Measurements from ENCODE around the gene USP17L20.
"Not testable (repeated sequence)": the region's sequence is repeated elsewhere in the genome, so short reads cannot be mapped to it uniquely, and the experiment has no call there.

USP17L20 gene, protein sequence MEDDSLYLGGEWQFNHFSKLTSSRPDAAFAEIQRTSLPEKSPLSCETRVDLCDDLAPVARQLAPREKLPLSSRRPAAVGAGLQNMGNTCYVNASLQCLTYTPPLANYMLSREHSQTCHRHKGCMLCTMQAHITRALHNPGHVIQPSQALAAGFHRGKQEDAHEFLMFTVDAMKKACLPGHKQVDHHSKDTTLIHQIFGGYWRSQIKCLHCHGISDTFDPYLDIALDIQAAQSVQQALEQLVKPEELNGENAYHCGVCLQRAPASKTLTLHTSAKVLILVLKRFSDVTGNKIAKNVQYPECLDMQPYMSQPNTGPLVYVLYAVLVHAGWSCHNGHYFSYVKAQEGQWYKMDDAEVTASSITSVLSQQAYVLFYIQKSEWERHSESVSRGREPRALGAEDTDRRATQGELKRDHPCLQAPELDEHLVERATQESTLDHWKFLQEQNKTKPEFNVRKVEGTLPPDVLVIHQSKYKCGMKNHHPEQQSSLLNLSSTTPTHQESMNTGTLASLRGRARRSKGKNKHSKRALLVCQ

DNA sequence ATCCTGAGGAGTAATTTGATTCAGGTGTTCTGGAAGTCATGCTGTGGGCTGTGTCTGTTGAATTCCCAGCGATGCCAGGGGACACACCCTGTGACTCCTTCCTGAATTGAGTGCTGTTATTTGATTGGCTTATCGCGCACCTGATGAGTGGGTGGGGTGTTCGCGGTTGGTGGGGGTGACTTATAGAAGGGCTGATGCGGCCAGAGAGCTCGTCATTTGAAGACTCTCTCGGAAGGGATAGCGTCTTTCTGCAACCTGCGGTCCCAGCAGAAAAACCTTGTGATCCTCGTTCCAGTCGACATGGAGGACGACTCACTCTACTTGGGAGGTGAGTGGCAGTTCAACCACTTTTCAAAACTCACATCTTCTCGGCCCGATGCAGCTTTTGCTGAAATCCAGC lies at the start of gene USP17L20:
Gene USP17L20 (plus strand): TSS at position 301 of the 400 bp plus-strand sequence. CDS start 0 bp downstream, at position 301.
- in situ Hi-C loops (cut with MboI; ENCODE audit: low sequenced_read_pairs) = not testable (repeated sequence)

DNA sequence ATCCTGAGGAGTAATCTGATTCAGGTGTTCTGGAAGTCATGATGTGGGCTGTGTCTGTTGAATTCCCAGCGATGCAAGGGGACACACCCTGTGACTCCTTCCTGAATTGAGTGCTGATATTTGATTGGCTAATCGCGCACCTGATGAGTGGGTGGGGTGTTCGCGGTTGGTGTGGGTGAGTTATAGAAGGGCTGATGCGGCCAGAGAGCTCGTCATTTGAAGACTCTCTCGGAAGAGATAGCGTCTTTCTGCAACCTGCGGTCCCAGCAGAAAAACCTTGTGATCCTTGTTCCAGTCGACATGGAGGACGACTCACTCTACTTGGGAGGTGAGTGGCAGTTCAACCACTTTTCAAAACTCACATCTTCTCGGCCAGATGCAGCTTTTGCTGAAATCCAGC lies 47.6 kb upstream of the USP17L20 start, which contains the start of gene USP17L10:
Gene USP17L10 (plus strand): TSS at position 301 of the 400 bp plus-strand sequence. CDS start 0 bp downstream, at position 301.
- in situ Hi-C loops (cut with MboI; ENCODE audit: low sequenced_read_pairs) = not testable (repeated sequence)

DNA sequence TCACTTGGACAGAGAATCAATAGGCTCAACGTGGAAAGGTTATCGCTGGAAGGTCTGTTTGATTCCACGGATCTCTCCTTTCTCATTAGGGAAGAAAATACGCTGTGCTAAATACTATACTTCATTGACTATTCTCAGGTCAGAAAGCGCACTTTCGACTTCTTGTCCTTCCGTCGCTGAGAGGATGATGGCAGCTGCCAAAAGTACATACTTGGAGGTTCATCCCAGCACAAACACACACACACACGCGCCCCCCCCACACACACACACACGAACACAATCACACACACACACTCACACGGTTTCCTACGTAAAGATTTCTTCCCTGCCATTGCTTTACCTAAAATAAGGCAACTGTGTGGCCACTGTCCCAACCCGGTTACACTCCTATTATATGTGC lies 43.2 kb upstream of the USP17L20 start:
- in situ Hi-C loops (cut with MboI; ENCODE audit: low sequenced_read_pairs) = not testable (repeated sequence)

DNA sequence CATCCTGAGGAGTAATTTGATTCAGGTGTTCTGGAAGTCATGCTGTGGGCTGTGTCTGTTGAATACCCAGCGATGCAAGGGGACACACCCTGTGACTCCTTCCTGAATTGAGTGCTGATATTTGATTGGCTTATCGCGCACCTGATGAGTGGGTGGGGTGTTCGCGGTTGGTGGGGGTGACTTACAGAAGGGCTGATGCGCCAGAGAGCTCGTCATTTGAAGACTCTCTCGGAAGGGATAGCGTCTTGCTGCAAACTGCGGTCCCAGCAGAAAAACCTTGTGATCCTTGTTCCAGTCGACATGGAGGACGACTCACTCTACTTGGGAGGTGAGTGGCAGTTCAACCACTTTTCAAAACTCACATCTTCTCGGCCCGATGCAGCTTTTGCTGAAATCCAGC lies 42.8 kb upstream of the USP17L20 start, which contains the start of gene USP17L11:
Gene USP17L11 (plus strand): TSS at position 301 of the 400 bp plus-strand sequence. CDS start 0 bp downstream, at position 301.
- in situ Hi-C loops (cut with MboI; ENCODE audit: low sequenced_read_pairs) = not testable (repeated sequence)

DNA sequence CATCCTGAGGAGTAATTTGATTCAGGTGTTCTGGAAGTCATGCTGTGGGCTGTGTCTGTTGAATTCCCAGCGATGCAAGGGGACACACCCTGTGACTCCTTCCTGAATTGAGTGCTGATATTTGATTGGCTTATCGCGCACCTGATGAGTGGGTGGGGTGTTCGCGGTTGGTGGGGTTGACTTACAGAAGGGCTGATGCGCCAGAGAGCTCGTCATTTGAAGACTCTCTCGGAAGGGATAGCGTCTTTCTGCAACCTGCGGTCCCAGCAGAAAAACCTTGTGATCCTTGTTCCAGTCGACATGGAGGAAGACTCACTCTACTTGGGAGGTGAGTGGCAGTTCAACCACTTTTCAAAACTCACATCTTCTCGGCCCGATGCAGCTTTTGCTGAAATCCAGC lies 38.1 kb upstream of the USP17L20 start, which contains the start of gene USP17L12:
Gene USP17L12 (plus strand): TSS at position 301 of the 400 bp plus-strand sequence. CDS start 0 bp downstream, at position 301.
- in situ Hi-C loops (cut with MboI; ENCODE audit: low sequenced_read_pairs) = not testable (repeated sequence)

DNA sequence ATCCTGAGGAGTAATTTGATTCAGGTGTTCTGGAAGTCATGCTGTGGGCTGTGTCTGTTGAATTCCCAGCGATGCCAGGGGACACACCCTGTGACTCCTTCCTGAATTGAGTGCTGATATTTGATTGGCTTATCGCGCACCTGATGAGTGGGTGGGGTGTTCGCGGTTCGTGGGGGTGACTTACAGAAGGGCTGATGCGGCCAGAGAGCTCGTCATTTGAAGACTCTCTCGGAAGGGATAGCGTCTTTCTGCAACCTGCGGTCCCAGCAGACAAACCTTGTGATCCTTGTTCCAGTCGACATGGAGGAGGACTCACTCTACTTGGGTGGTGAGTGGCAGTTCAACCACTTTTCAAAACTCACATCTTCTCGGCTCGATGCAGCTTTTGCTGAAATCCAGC lies 33.3 kb upstream of the USP17L20 start, which contains the start of gene USP17L13:
Gene USP17L13 (plus strand): TSS at position 301 of the 400 bp plus-strand sequence. CDS start 0 bp downstream, at position 301.
- in situ Hi-C loops (cut with MboI; ENCODE audit: low sequenced_read_pairs) = not testable (repeated sequence)

DNA sequence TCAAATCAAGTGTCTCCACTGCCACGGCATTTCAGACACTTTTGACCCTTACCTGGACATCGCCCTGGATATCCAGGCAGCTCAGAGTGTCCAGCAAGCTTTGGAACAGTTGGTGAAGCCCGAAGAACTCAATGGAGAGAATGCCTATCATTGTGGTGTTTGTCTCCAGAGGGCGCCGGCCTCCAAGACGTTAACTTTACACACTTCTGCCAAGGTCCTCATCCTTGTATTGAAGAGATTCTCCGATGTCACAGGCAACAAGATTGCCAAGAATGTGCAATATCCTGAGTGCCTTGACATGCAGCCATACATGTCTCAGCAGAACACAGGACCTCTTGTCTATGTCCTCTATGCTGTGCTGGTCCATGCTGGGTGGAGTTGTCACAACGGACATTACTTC lies 27.7 kb upstream of the USP17L20 start:
- in situ Hi-C loops (cut with MboI; ENCODE audit: low sequenced_read_pairs) = not testable (repeated sequence)

DNA sequence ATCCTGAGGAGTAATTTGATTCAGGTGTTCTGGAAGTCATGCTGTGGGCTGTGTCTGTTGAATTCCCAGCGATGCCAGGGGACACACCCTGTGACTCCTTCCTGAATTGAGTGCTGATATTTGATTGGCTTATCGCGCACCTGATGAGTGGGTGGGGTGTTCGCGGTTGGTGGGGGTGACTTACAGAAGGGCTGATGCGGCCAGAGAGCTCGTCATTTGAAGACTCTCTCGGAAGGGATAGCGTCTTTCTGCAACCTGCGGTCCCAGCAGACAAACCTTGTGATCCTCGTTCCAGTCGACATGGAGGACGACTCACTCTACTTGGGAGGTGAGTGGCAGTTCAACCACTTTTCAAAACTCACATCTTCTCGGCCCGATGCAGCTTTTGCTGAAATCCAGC lies 23.8 kb upstream of the USP17L20 start, which contains the start of gene USP17L15:
Gene USP17L15 (plus strand): TSS at position 301 of the 400 bp plus-strand sequence. CDS start 0 bp downstream, at position 301.
- in situ Hi-C loops (cut with MboI; ENCODE audit: low sequenced_read_pairs) = not testable (repeated sequence)

DNA sequence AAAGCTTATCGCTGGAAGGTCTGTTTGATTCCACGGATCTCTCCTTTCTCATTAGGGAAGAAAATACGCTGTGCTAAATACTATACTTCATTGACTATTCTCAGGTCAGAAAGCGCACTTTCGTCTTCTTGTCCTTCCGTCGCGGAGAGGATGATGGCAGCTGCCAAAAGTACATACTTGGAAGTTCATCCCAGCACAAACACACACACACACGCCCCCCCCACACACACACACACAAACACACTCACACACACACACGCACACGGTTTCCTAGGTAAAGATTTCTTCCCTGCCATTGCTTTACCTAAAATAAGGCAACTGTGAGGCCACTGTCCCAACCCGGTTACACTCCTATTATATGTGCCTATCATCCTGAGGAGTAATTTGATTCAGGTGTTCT lies 19.5 kb upstream of the USP17L20 start:
- in situ Hi-C loops (cut with MboI; ENCODE audit: low sequenced_read_pairs) = not testable (repeated sequence)

DNA sequence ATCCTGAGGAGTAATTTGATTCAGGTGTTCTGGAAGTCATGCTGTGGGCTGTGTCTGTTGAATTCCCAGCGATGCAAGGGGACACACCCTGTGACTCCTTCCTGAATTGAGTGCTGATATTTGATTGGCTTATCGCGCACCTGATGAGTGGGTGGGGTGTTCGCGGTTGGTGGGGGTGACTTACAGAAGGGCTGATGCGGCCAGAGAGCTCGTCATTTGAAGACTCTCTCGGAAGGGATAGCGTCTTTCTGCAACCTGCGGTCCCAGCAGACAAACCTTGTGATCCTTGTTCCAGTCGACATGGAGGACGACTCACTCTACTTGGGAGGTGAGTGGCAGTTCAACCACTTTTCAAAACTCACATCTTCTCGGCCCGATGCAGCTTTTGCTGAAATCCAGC lies 14.3 kb upstream of the USP17L20 start, which contains the start of gene USP17L17:
Gene USP17L17 (plus strand): TSS at position 301 of the 400 bp plus-strand sequence. CDS start 0 bp downstream, at position 301.
- in situ Hi-C loops (cut with MboI; ENCODE audit: low sequenced_read_pairs) = not testable (repeated sequence)

DNA sequence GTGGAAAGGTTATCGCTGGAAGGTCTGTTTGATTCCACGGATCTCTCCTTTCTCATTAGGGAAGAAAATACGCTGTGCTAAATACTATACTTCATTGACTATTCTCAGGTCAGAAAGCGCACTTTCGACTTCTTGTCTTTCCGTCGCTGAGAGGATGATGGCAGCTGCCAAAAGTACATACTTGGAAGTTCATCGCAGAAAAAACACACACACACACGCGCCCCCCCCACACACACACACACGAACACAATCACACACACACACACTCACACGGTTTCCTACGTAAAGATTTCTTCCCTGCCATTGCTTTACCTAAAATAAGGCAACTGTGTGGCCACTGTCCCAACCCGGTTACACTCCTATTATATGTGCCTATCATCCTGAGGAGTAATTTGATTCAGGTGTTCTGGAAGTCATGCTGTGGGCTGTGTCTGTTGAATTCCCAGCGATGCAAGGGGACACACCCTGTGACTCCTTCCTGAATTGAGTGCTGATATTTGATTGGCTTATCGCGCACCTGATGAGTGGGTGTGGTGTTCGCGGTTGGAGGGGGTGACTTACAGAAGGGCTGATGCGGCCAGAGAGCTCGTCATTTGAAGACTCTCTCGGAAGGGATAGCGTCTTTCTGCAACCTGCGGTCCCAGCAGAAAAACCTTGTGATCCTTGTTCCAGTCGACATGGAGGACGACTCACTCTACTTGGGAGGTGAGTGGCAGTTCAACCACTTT lies 9.8 kb upstream of the USP17L20 start, which contains the start of gene USP17L18:
Gene USP17L18 (plus strand): TSS at position 678 of the 728 bp plus-strand sequence. CDS start 0 bp downstream, at position 678.
- in situ Hi-C loops (cut with MboI; ENCODE audit: low sequenced_read_pairs) = not testable (repeated sequence)

DNA sequence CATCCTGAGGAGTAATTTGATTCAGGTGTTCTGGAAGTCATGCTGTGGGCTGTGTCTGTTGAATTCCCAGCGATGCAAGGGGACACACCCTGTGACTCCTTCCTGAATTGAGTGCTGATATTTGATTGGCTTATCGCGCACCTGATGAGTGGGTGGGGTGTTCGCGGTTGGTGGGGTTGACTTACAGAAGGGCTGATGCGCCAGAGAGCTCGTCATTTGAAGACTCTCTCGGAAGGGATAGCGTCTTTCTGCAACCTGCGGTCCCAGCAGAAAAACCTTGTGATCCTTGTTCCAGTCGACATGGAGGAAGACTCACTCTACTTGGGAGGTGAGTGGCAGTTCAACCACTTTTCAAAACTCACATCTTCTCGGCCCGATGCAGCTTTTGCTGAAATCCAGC lies 4.8 kb upstream of the USP17L20 start, which contains the start of gene USP17L19:
Gene USP17L19 (plus strand): TSS at position 301 of the 400 bp plus-strand sequence. CDS start 0 bp downstream, at position 301.
- in situ Hi-C loops (cut with MboI; ENCODE audit: low sequenced_read_pairs) = not testable (repeated sequence)

DNA sequence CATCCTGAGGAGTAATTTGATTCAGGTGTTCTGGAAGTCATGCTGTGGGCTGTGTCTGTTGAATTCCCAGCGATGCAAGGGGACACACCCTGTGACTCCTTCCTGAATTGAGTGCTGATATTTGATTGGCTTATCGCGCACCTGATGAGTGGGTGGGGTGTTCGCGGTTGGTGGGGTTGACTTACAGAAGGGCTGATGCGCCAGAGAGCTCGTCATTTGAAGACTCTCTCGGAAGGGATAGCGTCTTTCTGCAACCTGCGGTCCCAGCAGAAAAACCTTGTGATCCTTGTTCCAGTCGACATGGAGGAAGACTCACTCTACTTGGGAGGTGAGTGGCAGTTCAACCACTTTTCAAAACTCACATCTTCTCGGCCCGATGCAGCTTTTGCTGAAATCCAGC lies 4.6 kb downstream of the USP17L20 start, which contains the start of gene USP17L21:
Gene USP17L21 (plus strand): TSS at position 301 of the 400 bp plus-strand sequence. CDS start 0 bp downstream, at position 301.
- in situ Hi-C loops (cut with MboI; ENCODE audit: low sequenced_read_pairs) = not testable (repeated sequence)

DNA sequence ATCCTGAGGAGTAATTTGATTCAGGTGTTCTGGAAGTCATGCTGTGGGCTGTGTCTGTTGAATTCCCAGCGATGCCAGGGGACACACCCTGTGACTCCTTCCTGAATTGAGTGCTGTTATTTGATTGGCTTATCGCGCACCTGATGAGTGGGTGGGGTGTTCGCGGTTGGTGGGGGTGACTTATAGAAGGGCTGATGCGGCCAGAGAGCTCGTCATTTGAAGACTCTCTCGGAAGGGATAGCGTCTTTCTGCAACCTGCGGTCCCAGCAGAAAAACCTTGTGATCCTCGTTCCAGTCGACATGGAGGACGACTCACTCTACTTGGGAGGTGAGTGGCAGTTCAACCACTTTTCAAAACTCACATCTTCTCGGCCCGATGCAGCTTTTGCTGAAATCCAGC lies 9.4 kb downstream of the USP17L20 start, which contains the start of gene USP17L22:
Gene USP17L22 (plus strand): TSS at position 301 of the 400 bp plus-strand sequence. CDS start 0 bp downstream, at position 301.
- in situ Hi-C loops (cut with MboI; ENCODE audit: low sequenced_read_pairs) = not testable (repeated sequence)

DNA sequence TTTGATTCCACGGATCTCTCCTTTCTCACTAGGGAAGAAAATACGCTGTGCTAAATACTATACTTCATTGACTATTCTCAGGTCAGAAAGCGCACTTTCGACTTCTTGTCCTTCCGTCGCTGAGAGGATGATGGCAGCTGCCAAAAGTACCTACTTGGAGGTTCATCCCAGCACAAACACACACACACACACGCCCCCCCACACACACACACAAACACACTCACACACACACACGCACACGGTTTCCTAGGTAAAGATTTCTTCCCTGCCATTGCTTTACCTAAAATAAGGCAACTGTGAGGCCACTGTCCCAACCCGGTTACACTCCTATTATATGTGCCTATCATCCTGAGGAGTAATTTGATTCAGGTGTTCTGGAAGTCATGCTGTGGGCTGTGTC lies 13.8 kb downstream of the USP17L20 start:
- in situ Hi-C loops (cut with MboI; ENCODE audit: low sequenced_read_pairs) = not testable (repeated sequence)

All from hTERT RPE-1 (cell line).